ENCODE data around the gene JPH3.

DNA sequence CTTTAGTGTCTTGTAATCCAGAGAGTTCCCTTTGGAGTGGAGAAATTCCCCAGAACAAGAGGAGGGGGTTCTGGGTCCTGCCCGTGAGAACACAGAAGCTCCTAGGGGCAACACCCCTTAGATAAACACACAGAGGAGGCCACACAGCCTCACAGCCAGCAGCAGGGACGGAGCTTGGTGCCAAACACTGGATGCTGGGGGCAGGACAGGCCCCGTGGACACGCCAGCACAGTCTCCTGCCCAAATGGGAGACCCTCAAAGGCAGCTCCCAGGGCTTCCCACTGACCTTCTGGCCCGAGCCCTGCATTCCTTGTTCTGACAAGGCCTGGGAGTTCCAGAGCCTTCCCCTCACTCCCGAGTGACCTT is 31.8 kb upstream of the JPH3 start:
- TF ChIP-seq ZNF274 (IDR thresholded peaks at IDR 0.05; ENCODE audit: low read depth, low read length) = no peak
- no peak for TF ChIP-seq YY1 (IDR thresholded peaks at IDR 0.05; ENCODE audit: insufficient read depth, insufficient read length)
- no peak for TF ChIP-seq SUZ12 (IDR thresholded peaks at IDR 0.05; ENCODE audit: extremely low read depth, insufficient read depth, insufficient read length)
